GM21360 (cell line): Measurements from ENCODE around the gene CMTM3.
A peak's percentile ranks its signal among the peaks of the same experiment; 100 is the strongest.
"Not testable (repeated sequence)": the region's sequence is repeated elsewhere in the genome, so short reads cannot be mapped to it uniquely, and the experiment has no call there.

ENCODE experiments used
- ATAC-seq: cut with Tn5 transposase; IDR thresholded peaks from one replicate; pipeline ENCODE4 v1.9.1; 2021; ENCODE audit warnings: mild to moderate bottlenecking, moderate library complexity; ENCODE audit not compliant: unreplicated experiment

The CMTM3 gene

GRCh38 chr16:66631558-66631957 lies 27.1 kb downstream of the CMTM3 start:
- not testable (repeated sequence) for ATAC-seq

- ATAC-seq = no peak
Observed at GRCh38 chr16:66634527-66635196, 30.2 kb downstream of the CMTM3 start.

- ATAC-seq = no peak
Observed at GRCh38 chr16:66635406-66635805, 30.9 kb downstream of the CMTM3 start.

GRCh38 chr16:66636199-66636598 lies 31.7 kb downstream of the CMTM3 start:
- ATAC-seq = no peak

- ATAC-seq = no peak
Observed at GRCh38 chr16:66637806-66638205, 33.3 kb downstream of the CMTM3 start.

GRCh38 chr16:66639091-66639885 lies 34.8 kb downstream of the CMTM3 start:
- ATAC-seq = no peak

- no peak for ATAC-seq
Observed at GRCh38 chr16:66640724-66641314, 36.3 kb downstream of the CMTM3 start.

GRCh38 chr16:66641387-66641786 lies 36.9 kb downstream of the CMTM3 start:
- ATAC-seq = no peak

- ATAC-seq = no peak
Observed at GRCh38 chr16:66647866-66648265, 43.4 kb downstream of the CMTM3 start.

- no peak for ATAC-seq
Observed at GRCh38 chr16:66649167-66649566, 44.7 kb downstream of the CMTM3 start.

- no peak for ATAC-seq
Observed at GRCh38 chr16:66649636-66650205, 45.2 kb downstream of the CMTM3 start.

- peak; percentile 92 for ATAC-seq
Observed at GRCh38 chr16:66650707-66651473, 46.4 kb downstream of the CMTM3 start.

GRCh38 chr16:66651474-66651765 lies 46.9 kb downstream of the CMTM3 start:
- ATAC-seq = no peak

- no peak for ATAC-seq
Observed at GRCh38 chr16:66651965-66652364, 47.5 kb downstream of the CMTM3 start.

GRCh38 chr16:66652661-66653360 lies 48.3 kb downstream of the CMTM3 start:
- no peak for ATAC-seq

GRCh38 chr16:66653581-66654350 lies 49.3 kb downstream of the CMTM3 start:
- ATAC-seq = no peak

- no peak for ATAC-seq
Observed at GRCh38 chr16:66656547-66656946, 52.0 kb downstream of the CMTM3 start.

GRCh38 chr16:66658143-66658859 lies 53.8 kb downstream of the CMTM3 start:
- ATAC-seq = no peak

GRCh38 chr16:66658860-66659190 lies 54.3 kb downstream of the CMTM3 start:
- no peak for ATAC-seq
